ENCODE measurements around the gene GLIPR1.

DNA sequence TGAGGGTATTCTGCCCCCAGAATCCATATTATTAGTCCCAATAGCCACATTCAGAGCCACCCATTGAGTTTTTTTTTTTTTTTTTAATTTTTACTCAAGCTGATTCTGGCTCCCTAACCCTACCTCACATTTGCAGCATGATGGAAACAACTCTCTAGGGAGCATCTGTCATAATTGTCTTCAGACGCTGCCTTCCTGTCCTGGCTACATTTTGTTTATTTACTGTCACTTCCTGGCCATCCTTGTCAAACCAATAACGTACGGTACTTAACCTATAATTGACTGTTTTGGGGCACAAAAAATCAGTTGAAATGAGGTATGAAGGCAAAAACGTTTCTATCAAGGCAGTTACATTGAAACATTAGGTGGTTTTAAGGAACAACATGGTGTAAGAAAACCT, 2.1 kb downstream of the GLIPR1 start:
- TF ChIP-seq, protein P1, sequence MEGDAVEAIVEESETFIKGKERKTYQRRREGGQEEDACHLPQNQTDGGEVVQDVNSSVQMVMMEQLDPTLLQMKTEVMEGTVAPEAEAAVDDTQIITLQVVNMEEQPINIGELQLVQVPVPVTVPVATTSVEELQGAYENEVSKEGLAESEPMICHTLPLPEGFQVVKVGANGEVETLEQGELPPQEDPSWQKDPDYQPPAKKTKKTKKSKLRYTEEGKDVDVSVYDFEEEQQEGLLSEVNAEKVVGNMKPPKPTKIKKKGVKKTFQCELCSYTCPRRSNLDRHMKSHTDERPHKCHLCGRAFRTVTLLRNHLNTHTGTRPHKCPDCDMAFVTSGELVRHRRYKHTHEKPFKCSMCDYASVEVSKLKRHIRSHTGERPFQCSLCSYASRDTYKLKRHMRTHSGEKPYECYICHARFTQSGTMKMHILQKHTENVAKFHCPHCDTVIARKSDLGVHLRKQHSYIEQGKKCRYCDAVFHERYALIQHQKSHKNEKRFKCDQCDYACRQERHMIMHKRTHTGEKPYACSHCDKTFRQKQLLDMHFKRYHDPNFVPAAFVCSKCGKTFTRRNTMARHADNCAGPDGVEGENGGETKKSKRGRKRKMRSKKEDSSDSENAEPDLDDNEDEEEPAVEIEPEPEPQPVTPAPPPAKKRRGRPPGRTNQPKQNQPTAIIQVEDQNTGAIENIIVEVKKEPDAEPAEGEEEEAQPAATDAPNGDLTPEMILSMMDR (IDR thresholded peaks at IDR 0.05) = no peak
- no peak for TF ChIP-seq POLR2A (IDR thresholded peaks at IDR 0.05)

Data from heart left ventricle (tissue), 13 donors.